Activated T-cell treated with anti-CD3 and anti-CD28 coated beads for 1 hour (primary cell): Measurements from ENCODE around the gene SMIM36.
"Not testable (repeated sequence)": the region's sequence is repeated elsewhere in the genome, so short reads cannot be mapped to it uniquely, and the experiment has no call there.

Source experiments
- DNase-seq: peaks from one replicate; pipeline ENCODE4 v3.0.0-alpha.2; 2020; ENCODE audit warnings: low read depth

Gene SMIM36

GRCh38 chr17:55433629-55434422 is 77.4 kb downstream of the SMIM36 start:
- no peak for DNase-seq

DNA sequence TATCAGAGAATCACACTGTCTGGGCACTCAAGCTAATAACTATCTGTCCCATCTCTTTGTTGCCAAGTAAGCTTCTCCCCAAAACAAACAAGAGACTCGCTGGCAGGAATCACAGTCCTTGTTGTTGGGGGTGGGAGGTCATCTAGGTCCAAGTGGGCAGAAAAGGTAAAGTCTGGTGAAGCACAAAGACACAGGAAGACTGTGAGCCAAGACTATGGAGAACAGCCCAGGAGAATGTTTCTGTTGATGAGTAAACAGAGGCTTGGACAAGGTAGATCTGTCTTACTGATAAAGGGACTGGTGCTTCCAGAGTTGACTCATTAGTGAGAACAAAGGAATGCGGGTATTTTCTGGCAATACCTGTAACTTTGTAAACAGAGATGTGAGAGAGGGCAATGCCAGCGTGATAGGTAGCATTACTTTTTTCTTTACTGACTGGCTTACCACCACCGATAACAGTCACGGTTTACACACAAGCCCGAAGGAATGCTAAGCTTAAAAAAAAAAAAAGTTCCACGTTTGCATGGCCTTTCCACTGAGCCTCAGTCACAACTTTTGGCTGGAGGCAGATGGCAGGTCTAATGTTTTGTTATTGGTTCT is 78.1 kb downstream of the SMIM36 start:
- DNase-seq = no peak

GRCh38 chr17:55432358-55433028 is 78.8 kb downstream of the SMIM36 start:
- DNase-seq = no peak

- DNase-seq = not testable (repeated sequence)
These were observed 79.3 kb downstream of the SMIM36 start for GRCh38 chr17:55431914-55432313.

DNA sequence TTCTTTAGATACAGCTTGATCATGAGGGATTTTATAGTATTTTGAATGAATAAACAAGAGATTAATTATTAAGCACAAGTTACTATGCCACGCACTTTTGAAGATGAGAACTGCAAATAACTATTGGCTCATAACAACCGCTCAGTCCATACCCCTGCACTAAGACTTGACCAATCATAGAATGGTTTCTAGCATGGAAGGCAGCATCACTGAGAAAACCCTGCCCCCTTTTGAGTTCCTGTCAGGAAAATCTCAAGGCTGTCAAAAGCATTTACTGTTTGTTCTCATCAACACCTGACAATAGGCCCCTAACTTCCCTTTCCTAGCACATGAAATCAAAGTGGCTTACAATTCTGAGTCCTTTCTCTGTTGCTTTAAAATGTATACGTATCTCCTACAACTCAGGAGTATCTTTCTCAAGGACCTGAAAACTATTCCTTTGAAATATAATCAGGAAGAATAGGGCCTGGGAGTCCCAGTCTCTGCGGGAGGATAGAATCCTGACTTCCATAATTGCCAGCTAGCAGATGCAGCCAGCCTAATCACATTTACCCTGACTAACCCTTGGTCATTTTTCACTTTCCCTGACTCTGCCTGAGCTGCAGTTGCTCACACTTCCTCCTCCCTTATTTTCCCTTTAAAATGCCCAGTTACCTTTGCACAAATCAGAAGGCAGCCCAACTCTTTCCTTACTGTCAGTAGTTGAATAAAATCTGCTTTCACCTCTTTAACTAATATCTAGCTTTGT is 80.5 kb downstream of the SMIM36 start:
- no peak for DNase-seq

DNA sequence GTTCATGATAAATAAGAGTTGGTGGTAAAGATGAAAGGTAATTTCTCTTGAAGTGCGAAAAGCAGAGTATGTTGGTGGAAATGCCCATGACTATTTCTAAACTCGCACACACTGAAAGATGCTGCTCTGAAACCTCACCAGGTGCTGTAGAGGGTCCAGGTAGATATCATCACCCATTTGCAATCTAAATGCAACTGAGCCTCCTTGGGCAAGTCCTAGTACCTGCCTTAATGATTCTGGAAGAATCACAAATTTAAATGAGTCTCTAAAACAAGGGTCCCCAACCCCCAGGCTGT is 83.7 kb downstream of the SMIM36 start:
- no peak for DNase-seq

- no peak for DNase-seq
These were observed 84.2 kb downstream of the SMIM36 start for GRCh38 chr17:55426851-55427586.

- no peak for DNase-seq
These were observed 86.2 kb downstream of the SMIM36 start for GRCh38 chr17:55424893-55425540.

DNA sequence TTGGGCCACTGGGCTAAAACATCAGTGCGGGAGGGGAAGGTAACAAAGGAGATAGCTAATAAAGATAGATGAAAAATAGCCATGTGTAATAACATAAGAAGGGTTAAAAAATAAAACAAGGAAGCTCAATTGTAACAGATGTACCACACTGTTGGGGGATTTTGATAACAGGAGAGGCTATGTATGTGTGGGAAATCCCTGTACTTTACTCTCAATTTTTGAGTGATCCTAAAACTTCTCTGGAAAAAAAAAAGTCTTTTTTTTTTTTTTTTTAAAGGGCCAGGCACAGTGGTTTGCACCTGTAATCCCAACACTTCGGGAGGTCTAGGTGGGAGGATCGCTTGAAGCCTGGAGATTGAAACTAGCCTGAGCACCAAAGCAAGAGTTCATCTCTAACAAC is 87.7 kb downstream of the SMIM36 start:
- DNase-seq = no peak

DNA sequence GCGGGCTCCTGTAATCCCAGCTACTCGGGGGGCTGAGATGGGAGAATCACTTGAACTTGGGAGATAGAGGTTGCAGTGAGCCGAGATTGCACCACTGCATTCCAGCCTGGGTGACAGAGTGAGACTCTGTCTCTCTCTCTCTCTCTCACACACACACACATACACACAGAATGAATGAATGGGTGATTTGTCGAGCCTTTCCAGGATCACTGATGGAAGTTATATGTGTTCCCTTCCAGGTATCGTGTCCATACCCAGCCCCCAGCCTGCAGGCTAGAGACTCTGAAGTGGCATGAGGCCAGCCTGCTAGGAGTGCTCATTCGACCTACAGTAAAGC is 88.5 kb downstream of the SMIM36 start:
- not testable (repeated sequence) for DNase-seq

DNA sequence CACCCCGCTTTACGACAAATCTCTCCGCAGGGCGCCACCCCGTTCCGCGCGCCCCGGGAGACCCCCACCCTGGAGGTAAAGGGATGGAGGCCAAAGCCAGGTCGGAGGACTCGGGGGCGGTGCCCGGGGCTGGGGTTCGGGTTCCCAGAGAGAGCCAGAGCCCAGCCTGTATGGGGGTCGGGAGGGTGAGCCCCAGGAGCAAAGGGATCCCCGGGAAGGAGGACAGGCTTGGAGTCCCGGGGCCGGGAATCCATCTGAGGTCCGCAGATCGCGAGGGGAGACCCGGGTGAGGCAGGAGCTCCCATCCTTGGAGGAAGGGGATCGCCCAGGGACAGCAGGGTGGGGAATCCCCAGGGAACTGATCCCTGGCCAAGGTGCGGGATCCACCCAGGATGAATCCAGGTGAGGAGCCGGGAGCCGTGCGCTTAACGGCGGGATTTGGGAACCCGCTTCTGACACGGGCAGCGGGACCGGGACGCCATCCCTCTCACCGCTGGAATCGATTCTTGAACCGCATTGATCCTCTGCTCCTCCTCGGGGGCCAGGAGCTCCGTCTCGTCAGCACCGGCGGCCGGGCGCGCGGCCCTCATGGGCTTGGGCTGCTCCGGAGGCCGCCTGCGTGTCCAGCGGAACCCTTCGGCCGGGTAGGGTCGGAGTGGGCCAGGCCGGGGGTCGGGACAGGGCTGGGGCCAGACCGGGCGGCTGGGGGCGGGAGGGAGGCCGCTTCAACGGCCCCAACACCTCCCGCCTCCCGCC is 89.9 kb downstream of the SMIM36 start, which contains the start of gene MMD:
Gene MMD (minus strand): TSS at position 657 of the 756 bp plus-strand sequence. CDS start 140 bp downstream, at position 517.
- DNase-seq = peak; percentile 1

DNA sequence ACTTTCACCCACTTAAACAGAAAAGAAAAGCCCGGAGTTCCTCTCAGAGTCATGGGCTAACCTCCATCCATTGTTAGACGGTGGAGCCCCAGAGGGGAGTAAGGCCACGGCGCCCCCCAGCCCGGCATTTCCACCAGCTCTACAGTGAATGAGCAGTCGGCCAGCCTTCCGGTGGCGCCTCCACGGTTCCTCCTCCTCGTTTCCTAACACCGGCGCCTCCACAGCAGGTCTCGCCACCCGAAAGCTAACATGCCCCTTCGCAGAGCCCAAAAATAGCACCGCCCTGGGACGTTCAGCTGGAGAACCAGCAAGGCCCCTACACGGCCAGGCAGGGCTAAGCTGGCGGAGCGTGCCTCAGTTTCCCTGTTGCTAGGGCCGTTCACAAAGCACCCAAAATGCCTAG is 90.5 kb downstream of the SMIM36 start:
- DNase-seq = peak; percentile 34

DNA sequence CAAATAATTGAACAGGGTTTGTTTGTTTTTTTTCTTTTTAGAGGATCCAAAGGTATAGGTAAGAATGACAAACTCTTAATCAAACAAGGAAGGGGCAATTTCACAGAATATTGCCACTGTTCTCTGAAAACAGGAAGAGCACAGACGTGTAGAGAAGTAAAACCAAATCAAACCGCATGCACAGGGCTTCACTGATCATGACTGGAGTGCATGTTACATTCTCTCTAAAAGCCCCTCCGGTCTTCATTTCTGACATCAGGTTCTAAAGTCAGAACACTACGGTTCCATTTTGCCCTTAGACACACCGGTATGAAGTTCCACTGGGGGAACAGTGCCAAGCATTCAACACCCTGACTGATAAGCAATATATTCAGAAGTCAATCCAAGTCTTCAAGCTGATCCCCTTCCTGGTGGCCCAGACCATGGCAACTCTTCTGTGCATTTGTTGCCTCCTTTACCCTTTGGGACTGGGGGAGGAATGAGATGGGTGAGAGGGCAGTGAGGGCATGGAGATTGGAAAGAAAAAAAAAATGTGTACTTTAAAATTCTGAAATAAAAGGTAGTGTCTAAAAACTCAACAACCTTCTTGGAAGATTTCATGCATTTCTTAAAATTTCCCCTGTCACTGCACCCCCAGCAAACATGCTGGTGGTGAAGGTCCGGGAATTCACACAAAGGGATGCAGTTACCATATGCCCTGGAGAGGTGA is 91.0 kb downstream of the SMIM36 start:
- peak; percentile 2 for DNase-seq

GRCh38 chr17:55418369-55419268 is 92.6 kb downstream of the SMIM36 start:
- DNase-seq = no peak

DNA sequence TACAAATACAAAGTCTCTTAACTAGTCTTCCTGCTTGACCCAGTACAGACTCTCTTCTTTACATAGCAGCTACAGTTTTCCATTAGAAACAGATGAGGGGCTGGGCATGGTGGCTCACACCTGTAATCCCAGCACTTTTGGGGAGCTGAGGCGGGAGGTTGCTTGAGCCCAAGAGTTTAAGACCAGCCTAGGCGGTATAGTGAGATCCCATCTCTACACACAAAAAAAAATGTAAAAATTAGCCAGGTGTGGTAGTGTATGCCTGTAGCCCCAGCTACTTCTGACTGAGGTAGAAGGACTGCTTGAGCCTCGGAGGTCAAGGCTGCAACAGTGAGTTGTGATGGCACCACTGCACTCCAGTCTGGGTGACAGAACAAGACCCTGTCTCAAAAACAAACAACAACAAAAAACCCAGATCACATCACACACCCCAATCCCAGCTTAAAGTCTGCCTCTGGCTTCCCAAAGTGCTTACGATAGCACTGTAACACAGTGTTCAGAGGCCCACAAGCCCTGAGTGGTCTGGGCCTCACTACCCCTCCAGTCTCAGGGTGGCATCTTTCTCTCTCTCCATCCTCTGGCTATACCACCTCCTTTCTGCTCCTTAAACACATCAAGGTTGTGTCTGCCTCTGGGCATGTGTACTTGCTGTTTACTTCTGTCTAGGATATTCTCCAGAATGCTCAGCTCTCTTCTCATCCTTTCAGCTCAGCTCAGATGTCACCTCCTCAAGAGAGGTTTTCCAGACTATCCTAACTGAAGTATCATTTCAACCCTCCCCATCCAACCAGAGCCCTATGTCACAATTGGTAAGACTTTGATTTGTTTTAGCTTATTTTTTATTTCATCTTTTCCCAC is 93.6 kb downstream of the SMIM36 start:
- DNase-seq = no peak

GRCh38 chr17:55416470-55417052 is 94.7 kb downstream of the SMIM36 start:
- DNase-seq = no peak

GRCh38 chr17:55416000-55416399 is 95.3 kb downstream of the SMIM36 start:
- no peak for DNase-seq

GRCh38 chr17:55414983-55415382 is 96.3 kb downstream of the SMIM36 start:
- no peak for DNase-seq
